DOHH2 (cell line): ENCODE measurements around the gene NUDT13.

ENCODE experiments used
- H3F3A ChIP-seq: fragments of 200-600 bp; sonication (generic), shearing (Covaris generic); 2 replicates; pipeline ENCODE4 v1.6.0; 2016; ENCODE audit warnings: antibody characterized with exemption, mild to moderate bottlenecking; ENCODE audit not compliant: control insufficient read depth, insufficient read depth
- H3K27ac ChIP-seq: fragments of 200-600 bp; sonication (generic); 2 replicates; pipeline ENCODE4 v1.5.1; 2014; ENCODE audit warnings: low read depth, mild to moderate bottlenecking, low read length, moderate library complexity
- H3K27me3 ChIP-seq: fragments of 200-600 bp; sonication (generic); 2 replicates; pipeline ENCODE4 v1.6.1; 2014; ENCODE audit warnings: mild to moderate bottlenecking, low read length, mixed read lengths; ENCODE audit not compliant: control insufficient read depth
- H3K36me3 ChIP-seq: fragments of 200-600 bp; sonication (generic); 2 replicates; pipeline ENCODE4 v1.6.1; 2014; ENCODE audit warnings: mild to moderate bottlenecking, low read length, moderate library complexity, mixed read lengths; ENCODE audit not compliant: control insufficient read depth
- H3K4me1 ChIP-seq: fragments of 200-600 bp; sonication (generic); 2 replicates; pipeline ENCODE4 v1.6.1; 2014; ENCODE audit warnings: mild to moderate bottlenecking, low read length, mixed read lengths; ENCODE audit not compliant: control insufficient read depth
- H3K4me2 ChIP-seq: fragments of 200-600 bp; sonication (generic); 2 replicates; pipeline ENCODE4 v1.6.0; 2014; ENCODE audit warnings: mild to moderate bottlenecking, low read length, moderate library complexity
- H3K4me3 ChIP-seq: fragments of 200-600 bp; sonication (generic); 2 replicates; pipeline ENCODE4 v1.5.1; 2014; ENCODE audit warnings: mild to moderate bottlenecking, low read length, mixed read lengths
- H3K79me2 ChIP-seq: fragments of 200-600 bp; sonication (generic); 2 replicates; pipeline ENCODE4 v1.6.1; 2014; ENCODE audit warnings: mild to moderate bottlenecking, low read length, mixed read lengths; ENCODE audit not compliant: control insufficient read depth
- H3K9me2 ChIP-seq: fragments of 200-600 bp; sonication (generic); replicated peaks from 2 replicates; pipeline ENCODE4 v1.6.1; 2014; ENCODE audit warnings: mild to moderate bottlenecking, low read length, mixed read lengths; ENCODE audit not compliant: control insufficient read depth
- H3K9me3 ChIP-seq: fragments of 200-600 bp; sonication (generic); 2 replicates; pipeline ENCODE4 v1.6.1; 2014; ENCODE audit warnings: antibody characterized with exemption, low read length, mixed read lengths; ENCODE audit not compliant: control insufficient read depth, insufficient read depth
- H4K20me1 ChIP-seq: fragments of 200-600 bp; sonication (generic); 2 replicates; pipeline ENCODE4 v1.6.0; 2014; ENCODE audit warnings: low read depth, mild to moderate bottlenecking, antibody characterized with exemption, low read length, moderate library complexity; ENCODE audit not compliant: control insufficient read depth, insufficient read depth
- EZH2phosphoT487 ChIP-seq: fragments of 200-600 bp; sonication (generic); IDR thresholded peaks from 2 replicates; pipeline ENCODE4 v1.6.1; 2017; ENCODE audit warnings: borderline replicate concordance, mild to moderate bottlenecking, antibody characterized with exemption, low read length, moderate library complexity, mixed read lengths
- TF ChIP-seq, protein P1 (sequence below): fragments of 200-600 bp; sonication (generic); IDR thresholded peaks from one replicate; pipeline ENCODE4 v1.5.1; 2014; ENCODE audit warnings: antibody characterized with exemption, mild to moderate bottlenecking, low read depth, low read length; ENCODE audit not compliant: poor library complexity, severe bottlenecking

NUDT13 gene

GRCh38 chr10:73065441-73065840, 44.8 kb upstream of the NUDT13 start:
- H3K9me3 ChIP-seq, result no peaks in the 10 kb centered on the region
- peaks cover 3% of the 10 kb centered on the region; the same call in 1 of the 2 replicates for H4K20me1 ChIP-seq
- no peak overlapping the region for H3K4me2 ChIP-seq
- H3K4me1 ChIP-seq, result peaks cover under 1% of the 10 kb centered on the region; the same call in 1 of the 2 replicates
- no peak for TF ChIP-seq EZH2phosphoT487
- TF ChIP-seq, protein P1, sequence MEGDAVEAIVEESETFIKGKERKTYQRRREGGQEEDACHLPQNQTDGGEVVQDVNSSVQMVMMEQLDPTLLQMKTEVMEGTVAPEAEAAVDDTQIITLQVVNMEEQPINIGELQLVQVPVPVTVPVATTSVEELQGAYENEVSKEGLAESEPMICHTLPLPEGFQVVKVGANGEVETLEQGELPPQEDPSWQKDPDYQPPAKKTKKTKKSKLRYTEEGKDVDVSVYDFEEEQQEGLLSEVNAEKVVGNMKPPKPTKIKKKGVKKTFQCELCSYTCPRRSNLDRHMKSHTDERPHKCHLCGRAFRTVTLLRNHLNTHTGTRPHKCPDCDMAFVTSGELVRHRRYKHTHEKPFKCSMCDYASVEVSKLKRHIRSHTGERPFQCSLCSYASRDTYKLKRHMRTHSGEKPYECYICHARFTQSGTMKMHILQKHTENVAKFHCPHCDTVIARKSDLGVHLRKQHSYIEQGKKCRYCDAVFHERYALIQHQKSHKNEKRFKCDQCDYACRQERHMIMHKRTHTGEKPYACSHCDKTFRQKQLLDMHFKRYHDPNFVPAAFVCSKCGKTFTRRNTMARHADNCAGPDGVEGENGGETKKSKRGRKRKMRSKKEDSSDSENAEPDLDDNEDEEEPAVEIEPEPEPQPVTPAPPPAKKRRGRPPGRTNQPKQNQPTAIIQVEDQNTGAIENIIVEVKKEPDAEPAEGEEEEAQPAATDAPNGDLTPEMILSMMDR, result no peak
- H3K79me2 ChIP-seq, result no peaks in the 10 kb centered on the region
- no peaks in the 10 kb centered on the region for H3K27me3 ChIP-seq
- H3K9me2 ChIP-seq, result no peaks in the 10 kb centered on the region
- H3K27ac ChIP-seq, result no peak overlapping the region
- H3F3A ChIP-seq, result peaks cover 7% of the 10 kb centered on the region
- H3K4me3 ChIP-seq, result no peak overlapping the region
- peaks cover 76% of the 10 kb centered on the region for H3K36me3 ChIP-seq

DNA sequence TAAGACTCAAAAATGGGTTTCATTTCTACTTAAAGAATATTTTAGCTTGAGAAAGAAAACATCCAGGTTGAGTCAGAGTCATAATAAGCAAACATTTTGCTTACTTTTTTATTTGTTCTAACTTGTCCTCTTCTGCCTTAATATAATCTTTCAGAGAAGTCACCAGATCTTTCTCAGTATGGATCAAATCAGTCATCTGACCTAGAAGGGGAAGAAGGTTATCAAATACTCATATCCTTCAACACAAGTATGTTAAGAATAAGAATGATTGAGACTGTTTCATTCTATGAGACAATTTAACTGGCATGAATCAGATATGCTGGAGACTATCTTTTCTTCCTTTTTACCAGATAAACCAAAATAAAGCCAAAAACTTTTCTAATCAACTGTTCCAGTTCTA, 36.6 kb upstream of the NUDT13 start:
- H3K9me2 ChIP-seq, result no peaks in the 10 kb centered on the region
- TF ChIP-seq, protein P1, result no peak
- TF ChIP-seq EZH2phosphoT487, result no peak
- H3K27ac ChIP-seq, result no peak overlapping the region
- H3K36me3 ChIP-seq, result peaks cover 61% of the 10 kb centered on the region
- no peak overlapping the region for H3K4me3 ChIP-seq
- peaks cover 36% of the 10 kb centered on the region for H3K79me2 ChIP-seq
- no peaks in the 10 kb centered on the region for H3K27me3 ChIP-seq
- H4K20me1 ChIP-seq, result 0 out of 2 replicates have a peak, but pooled peaks cover 3% of the 10 kb centered on the region
- H3K4me2 ChIP-seq, result no peak overlapping the region
- H3K4me1 ChIP-seq, result no peaks in the 10 kb centered on the region
- no peaks in the 10 kb centered on the region for H3K9me3 ChIP-seq
- H3F3A ChIP-seq, result peaks cover 13% of the 10 kb centered on the region; the same call in 1 of the 2 replicates

- Histone ChIP-seq H3K79me2 (peaks cover 56% of the 10 kb centered on the region), H3K9me3 (no peaks in the 10 kb centered on the region), H3K4me3 (no peak overlapping the region), H4K20me1 (0 out of 2 replicates have a peak, but pooled peaks cover 3% of the 10 kb centered on the region), H3K4me2 (no peak overlapping the region), H3K27ac (no peak overlapping the region), H3K36me3 (peaks cover 44% of the 10 kb centered on the region), H3K4me1 (no peaks in the 10 kb centered on the region), H3F3A (peaks cover 13% of the 10 kb centered on the region; the same call in 1 of the 2 replicates), H3K9me2 (no peaks in the 10 kb centered on the region), H3K27me3 (no peaks in the 10 kb centered on the region)
- TF ChIP-seq, protein P1, result no peak
- no peak for TF ChIP-seq EZH2phosphoT487
Observed at GRCh38 chr10:73075829-73076228, 34.4 kb upstream of the NUDT13 start.
